Osteocyte (in vitro differentiated cells): ENCODE results near the gene SERPINB10. TPM values are rescaled to one million over a fixed set of nuclear protein-coding genes. Genes with fewer than 3 reads are reported as not detected.

ENCODE experiments used
- DNase-seq: peaks from one replicate; pipeline ENCODE4 v3.0.0; 2021; ENCODE audit warnings: mixed read lengths; ENCODE audit not compliant: unreplicated experiment; ENCODE audit errors: extremely low spot score
- H3K27ac Mint-ChIP-seq: one replicate; pipeline ENCODE4 v1.8.0; 2021; ENCODE audit warnings: mild to moderate bottlenecking, mixed read lengths; ENCODE audit not compliant: unreplicated experiment
- H3K27me3 Mint-ChIP-seq: one replicate; pipeline ENCODE4 v1.8.0; 2021; ENCODE audit warnings: mixed read lengths; ENCODE audit not compliant: unreplicated experiment
- H3K36me3 Mint-ChIP-seq: one replicate; pipeline ENCODE4 v1.8.0; 2021; ENCODE audit warnings: mixed read lengths; ENCODE audit not compliant: unreplicated experiment
- H3K4me1 Mint-ChIP-seq: one replicate; pipeline ENCODE4 v1.8.0; 2021; ENCODE audit warnings: mixed read lengths; ENCODE audit not compliant: unreplicated experiment
- H3K4me3 Mint-ChIP-seq: one replicate; pipeline ENCODE4 v1.8.0; 2021; ENCODE audit warnings: mild to moderate bottlenecking, moderate library complexity, mixed read lengths; ENCODE audit not compliant: unreplicated experiment
- H3K9me3 Mint-ChIP-seq: one replicate; pipeline ENCODE4 v1.8.0; 2021; ENCODE audit warnings: mixed read lengths; ENCODE audit not compliant: unreplicated experiment
- total RNA-seq: library from RNA; stranded (reverse); gene quantifications from 2 replicates; pipeline ENCODE4 v1.2.1, GENCODE V29; 2021
- TF ChIP-seq, protein P1 (sequence below): fragments of 200-600 bp; sonication (generic); IDR thresholded peaks from 2 replicates; pipeline ENCODE4 v1.5.0; 2021; ENCODE audit warnings: antibody characterized with exemption, mild to moderate bottlenecking, moderate library complexity

SERPINB10 gene
- total RNA-seq, 1 donor from 2014 or later = not detected

DNA sequence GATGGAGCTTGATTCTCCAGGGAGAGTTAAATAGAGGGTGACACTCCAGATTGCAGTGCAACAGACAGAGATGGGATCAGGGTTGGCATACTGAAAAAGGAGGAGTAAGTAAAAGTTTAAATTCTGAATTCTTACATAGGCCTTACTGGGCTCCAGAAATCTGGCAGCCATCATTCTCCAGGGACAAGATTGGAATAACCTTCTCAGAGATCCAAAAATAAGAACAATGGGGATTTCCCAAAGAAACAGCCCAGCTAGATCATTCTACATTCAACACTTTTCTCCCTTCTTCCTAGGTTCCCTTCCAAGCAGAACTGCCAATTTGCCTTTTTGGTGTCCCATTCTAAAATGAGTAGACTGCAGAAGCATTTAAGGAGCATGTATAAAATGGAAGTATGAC, 35.2 kb upstream of the SERPINB10 start:
- TF ChIP-seq, protein P1, sequence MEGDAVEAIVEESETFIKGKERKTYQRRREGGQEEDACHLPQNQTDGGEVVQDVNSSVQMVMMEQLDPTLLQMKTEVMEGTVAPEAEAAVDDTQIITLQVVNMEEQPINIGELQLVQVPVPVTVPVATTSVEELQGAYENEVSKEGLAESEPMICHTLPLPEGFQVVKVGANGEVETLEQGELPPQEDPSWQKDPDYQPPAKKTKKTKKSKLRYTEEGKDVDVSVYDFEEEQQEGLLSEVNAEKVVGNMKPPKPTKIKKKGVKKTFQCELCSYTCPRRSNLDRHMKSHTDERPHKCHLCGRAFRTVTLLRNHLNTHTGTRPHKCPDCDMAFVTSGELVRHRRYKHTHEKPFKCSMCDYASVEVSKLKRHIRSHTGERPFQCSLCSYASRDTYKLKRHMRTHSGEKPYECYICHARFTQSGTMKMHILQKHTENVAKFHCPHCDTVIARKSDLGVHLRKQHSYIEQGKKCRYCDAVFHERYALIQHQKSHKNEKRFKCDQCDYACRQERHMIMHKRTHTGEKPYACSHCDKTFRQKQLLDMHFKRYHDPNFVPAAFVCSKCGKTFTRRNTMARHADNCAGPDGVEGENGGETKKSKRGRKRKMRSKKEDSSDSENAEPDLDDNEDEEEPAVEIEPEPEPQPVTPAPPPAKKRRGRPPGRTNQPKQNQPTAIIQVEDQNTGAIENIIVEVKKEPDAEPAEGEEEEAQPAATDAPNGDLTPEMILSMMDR = no peak
- H3K36me3 Mint-ChIP-seq = no peaks in the 10 kb centered on the region
- H3K27me3 Mint-ChIP-seq = peaks cover 6% of the 10 kb centered on the region
- H3K9me3 Mint-ChIP-seq = no peaks in the 10 kb centered on the region
- no peaks in the 10 kb centered on the region for H3K4me1 Mint-ChIP-seq
- H3K27ac Mint-ChIP-seq = no peak overlapping the region
- H3K4me3 Mint-ChIP-seq = no peak overlapping the region
- DNase-seq = no peak

DNA sequence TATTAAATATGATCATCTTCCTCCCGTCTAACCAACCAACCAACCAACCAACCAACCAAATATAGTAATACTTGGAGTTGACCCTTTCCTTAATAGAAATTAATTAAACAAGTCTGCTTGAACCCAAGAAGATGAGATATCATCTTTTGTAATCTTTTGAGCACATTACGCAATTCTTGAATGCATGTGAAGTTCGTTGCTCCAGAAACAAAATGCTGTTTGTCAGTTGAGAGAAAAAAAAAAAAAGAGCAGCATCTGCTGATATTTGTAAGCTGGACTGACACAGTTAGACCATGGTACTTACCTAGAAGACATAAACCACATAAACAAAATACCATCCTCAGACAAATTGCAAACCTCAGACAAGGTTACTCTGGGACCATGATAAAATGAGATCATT, 29.4 kb upstream of the SERPINB10 start:
- Mint-ChIP-seq H3K9me3 (no peaks in the 10 kb centered on the region), H3K27me3 (peaks cover 2% of the 10 kb centered on the region), H3K4me3 (no peak overlapping the region), H3K36me3 (no peaks in the 10 kb centered on the region), H3K4me1 (no peaks in the 10 kb centered on the region), H3K27ac (no peak overlapping the region)
- no peak for DNase-seq
- TF ChIP-seq, protein P1 = no peak

DNA sequence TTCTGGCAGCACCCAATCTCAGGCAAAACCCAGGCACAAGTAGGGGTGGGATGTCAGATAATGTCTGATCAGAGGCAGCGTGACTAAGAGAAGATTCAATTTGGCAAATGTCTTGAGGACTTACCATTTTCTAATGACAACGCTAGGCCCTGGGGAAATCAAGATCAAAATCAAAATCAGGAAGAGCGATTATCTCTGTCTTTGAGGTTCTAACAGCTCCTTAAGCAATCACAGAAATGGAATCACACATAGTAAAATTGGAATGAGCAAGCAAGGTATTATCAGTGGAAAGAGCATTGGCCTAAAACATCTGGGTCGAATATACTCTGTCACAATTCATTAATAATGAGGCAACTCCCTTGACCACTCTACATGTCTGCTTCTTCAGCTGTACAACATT, 28.8 kb upstream of the SERPINB10 start:
- TF ChIP-seq, protein P1 = no peak
- Mint-ChIP-seq H3K36me3 (no peaks in the 10 kb centered on the region), H3K4me3 (no peak overlapping the region), H3K27me3 (peaks cover 2% of the 10 kb centered on the region), H3K27ac (no peak overlapping the region), H3K9me3 (no peaks in the 10 kb centered on the region), H3K4me1 (no peaks in the 10 kb centered on the region)
- DNase-seq = no peak

DNA sequence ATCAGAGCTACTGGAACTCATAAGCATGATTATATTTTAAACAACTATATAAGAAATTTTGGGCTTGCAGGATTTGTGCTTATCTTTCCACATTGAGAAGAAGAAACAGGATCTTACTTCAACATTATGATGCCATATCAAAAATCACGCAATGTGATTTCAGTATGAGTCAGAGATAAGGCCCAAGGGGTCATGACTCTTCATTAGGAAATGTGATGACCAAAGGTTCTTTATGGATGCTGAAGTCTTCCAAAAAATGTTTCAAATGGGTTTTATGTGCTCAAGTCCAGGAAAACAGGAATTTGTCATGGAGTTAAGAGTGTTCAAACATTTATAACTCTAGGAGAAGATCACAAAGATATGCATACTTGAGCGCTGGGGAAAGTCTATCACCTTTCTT, 28.0 kb upstream of the SERPINB10 start:
- H3K9me3 Mint-ChIP-seq = no peaks in the 10 kb centered on the region
- no peak overlapping the region for H3K4me3 Mint-ChIP-seq
- H3K27ac Mint-ChIP-seq = no peak overlapping the region
- TF ChIP-seq, protein P1 = no peak
- no peak for DNase-seq
- peaks cover 2% of the 10 kb centered on the region for H3K27me3 Mint-ChIP-seq
- no peaks in the 10 kb centered on the region for H3K36me3 Mint-ChIP-seq
- H3K4me1 Mint-ChIP-seq = no peaks in the 10 kb centered on the region

DNA sequence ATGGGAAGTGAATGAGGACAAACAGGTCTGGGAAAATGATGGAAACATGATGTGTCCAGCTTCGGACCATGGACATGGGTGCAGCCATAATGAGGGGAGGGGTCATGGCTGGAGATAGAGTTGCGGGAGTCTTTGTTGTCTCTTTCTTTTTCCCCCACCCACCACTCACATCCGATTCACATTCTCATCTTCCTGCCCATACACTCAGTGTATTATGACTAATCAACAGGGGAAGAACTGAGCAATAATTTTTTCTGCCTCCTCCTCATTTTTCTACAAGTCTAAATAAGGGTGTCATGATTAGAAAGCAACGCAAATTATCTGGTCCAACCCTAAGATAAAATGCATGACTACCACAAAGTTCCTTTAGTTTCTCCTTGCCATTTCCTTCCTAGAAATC, 25.9 kb upstream of the SERPINB10 start:
- no peaks in the 10 kb centered on the region for H3K36me3 Mint-ChIP-seq
- DNase-seq = no peak
- H3K4me1 Mint-ChIP-seq = no peaks in the 10 kb centered on the region
- peaks cover 3% of the 10 kb centered on the region for H3K27me3 Mint-ChIP-seq
- H3K9me3 Mint-ChIP-seq = no peaks in the 10 kb centered on the region
- H3K4me3 Mint-ChIP-seq = no peak overlapping the region
- TF ChIP-seq, protein P1 = no peak
- no peak overlapping the region for H3K27ac Mint-ChIP-seq
